H7 (cell line): ENCODE measurements around the gene SLC22A4. TPM values are rescaled to one million over a fixed set of nuclear protein-coding genes. Genes with fewer than 3 reads are reported as not detected.

Experiments
- DNase-seq: peaks from one replicate; pipeline ENCODE4 v3.0.0; 2012
- H3K27me3 ChIP-seq: 2 replicates; pipeline ENCODE4 v1.6.0; 2011; ENCODE audit warnings: mild to moderate bottlenecking, low read length; ENCODE audit not compliant: control insufficient read depth, insufficient read depth
- H3K36me3 ChIP-seq: replicated peaks from 2 replicates; pipeline ENCODE4 v1.5.1; 2011; ENCODE audit warnings: low read length; ENCODE audit not compliant: control insufficient read depth, insufficient read depth
- H3K4me3 ChIP-seq: 2 replicates; pipeline ENCODE4 v1.5.1; 2011; ENCODE audit warnings: low read depth, mild to moderate bottlenecking, control low read depth, low read length, moderate library complexity; ENCODE audit not compliant: insufficient read depth
- total RNA-seq: library from RNA; depleted of rRNA; stranded (reverse); fragments of >200 nt; shearing (Covaris generic); gene quantifications from 2 replicates; pipeline ENCODE4 v1.2.3, GENCODE V29; 2014

The SLC22A4 gene
- total RNA-seq, 1 experiment from 2014 or later = 0.17 TPM

DNA sequence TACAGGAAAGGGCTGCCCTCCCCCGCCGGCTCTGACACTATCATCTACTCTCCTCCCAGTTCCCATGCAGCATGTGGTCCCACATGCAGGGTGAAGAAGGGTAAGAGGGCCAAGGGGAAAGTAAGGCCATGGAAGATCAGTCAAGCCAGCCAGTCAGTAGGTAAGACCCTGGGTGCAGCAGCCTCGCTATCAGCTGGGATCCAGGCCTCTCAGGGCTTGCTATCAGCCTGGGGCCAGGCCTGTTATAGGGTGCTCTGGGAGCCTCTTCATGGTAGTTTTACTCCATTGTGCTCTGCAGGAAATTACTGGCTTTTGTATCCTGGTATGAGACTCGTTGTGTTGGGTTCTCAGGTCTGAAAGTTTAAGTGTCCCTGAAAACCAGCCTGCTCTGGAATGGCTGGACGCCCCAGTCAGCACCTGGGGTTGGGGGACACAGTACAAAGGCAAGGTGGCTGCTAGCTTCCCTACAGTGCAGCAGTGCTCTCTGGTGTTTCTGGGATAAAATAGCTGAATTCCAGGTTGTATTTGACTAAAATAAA is 21.4 kb downstream of the SLC22A4 start:
- Histone ChIP-seq H3K4me3 (no peak overlapping the region), H3K36me3 (no peaks in the 10 kb centered on the region), H3K27me3 (no peaks in the 10 kb centered on the region)
- peak; percentile 36 for DNase-seq

DNA sequence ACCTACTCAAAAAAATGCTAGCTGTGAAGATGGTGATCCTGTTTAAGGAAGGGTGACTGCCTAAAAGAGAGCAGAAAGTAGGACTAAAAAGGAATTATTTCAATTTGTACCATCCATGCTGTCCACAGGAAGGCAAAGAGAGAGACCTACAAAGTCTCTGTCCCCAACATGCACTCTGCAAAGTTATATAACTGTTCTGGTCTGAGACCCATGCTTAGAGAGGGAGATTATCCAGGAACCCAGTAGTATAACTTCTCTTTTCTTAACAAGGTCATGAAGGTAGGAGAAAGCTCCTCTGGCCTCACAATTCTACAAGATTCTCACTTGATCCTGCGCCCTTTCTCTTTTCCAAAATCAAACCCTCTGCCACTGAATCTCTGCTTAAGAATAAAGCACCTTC is 25.8 kb downstream of the SLC22A4 start:
- Histone ChIP-seq H3K27me3 (no peaks in the 10 kb centered on the region), H3K36me3 (no peaks in the 10 kb centered on the region), H3K4me3 (no peak overlapping the region)
- no peak for DNase-seq

- H3K4me3 ChIP-seq = no peak overlapping the region
- no peak for DNase-seq
- H3K36me3 ChIP-seq = no peaks in the 10 kb centered on the region
- H3K27me3 ChIP-seq = no peaks in the 10 kb centered on the region
Measured at GRCh38 chr5:132321109-132321721, 27.0 kb downstream of the SLC22A4 start.

DNA sequence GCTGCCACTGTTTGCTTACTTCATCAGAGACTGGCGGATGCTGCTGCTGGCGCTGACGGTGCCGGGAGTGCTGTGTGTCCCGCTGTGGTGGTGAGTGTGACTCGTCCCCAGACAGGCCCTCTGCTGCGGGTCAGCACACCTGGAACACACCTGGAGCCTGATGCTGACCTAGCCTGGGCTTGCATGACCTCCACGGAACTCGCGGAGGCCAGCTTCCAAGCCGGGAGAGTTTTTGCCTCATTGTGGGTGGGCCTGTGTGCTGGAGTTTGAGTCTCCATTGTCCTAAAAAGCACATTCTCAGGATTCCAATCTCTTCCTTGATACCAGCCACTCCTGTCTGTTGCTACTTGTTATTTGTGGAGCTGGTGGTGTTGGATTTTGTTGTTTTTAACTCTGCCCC is 28.1 kb downstream of the SLC22A4 start:
- no peaks in the 10 kb centered on the region for H3K36me3 ChIP-seq
- peak; percentile 73 for DNase-seq
- no peaks in the 10 kb centered on the region for H3K27me3 ChIP-seq
- no peak overlapping the region for H3K4me3 ChIP-seq

DNA sequence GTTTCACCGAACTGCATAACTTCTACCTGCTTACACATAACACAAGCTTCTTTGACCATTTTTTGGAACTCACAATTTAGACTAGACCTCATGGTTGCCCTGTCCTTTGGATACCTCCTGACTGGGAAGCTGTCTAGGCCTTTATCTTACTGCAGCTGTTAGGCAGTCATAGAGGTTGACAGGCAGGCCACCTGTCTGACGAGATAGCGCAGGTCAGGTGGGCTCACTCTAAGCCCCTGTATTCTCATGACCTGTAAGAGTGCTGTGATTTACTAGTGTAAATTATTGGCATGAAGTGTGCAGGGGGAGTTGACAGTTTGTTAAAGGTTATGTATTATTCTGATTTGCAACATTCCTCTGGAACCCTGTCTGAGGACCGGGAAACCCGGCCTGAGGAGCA is 29.0 kb downstream of the SLC22A4 start:
- DNase-seq = no peak
- no peaks in the 10 kb centered on the region for H3K27me3 ChIP-seq
- no peak overlapping the region for H3K4me3 ChIP-seq
- H3K36me3 ChIP-seq = no peaks in the 10 kb centered on the region

DNA sequence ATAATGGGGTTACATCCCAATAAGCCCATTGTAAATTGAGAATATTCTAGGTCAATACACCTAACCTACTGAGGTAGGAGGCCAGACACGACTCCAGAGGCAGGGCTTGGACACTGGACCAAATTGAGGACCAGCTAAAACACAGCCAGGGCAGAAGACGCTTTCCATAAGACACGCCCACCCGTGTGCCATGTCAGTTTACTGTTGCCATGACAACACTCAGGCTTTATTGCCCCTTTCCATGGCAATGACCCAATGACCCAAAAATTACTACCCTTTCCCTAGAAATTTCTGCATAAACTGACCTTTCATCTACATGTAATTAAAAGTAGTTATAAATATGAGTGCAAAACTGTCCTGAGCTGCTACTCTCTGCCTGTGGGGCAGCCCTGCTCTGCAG is 31.5 kb downstream of the SLC22A4 start:
- no peaks in the 10 kb centered on the region for H3K36me3 ChIP-seq
- H3K27me3 ChIP-seq = no peaks in the 10 kb centered on the region
- no peak for DNase-seq
- no peak overlapping the region for H3K4me3 ChIP-seq

- Histone ChIP-seq H3K4me3 (no peak overlapping the region), H3K36me3 (no peaks in the 10 kb centered on the region), H3K27me3 (no peaks in the 10 kb centered on the region)
- DNase-seq = no peak
Measured at GRCh38 chr5:132327252-132327955, 33.2 kb downstream of the SLC22A4 start.

- Histone ChIP-seq H3K27me3 (no peaks in the 10 kb centered on the region), H3K36me3 (no peaks in the 10 kb centered on the region), H3K4me3 (no peak overlapping the region)
- DNase-seq = no peak
Measured at GRCh38 chr5:132334812-132335211, 40.6 kb downstream of the SLC22A4 start.

- no peak for DNase-seq
- no peaks in the 10 kb centered on the region for H3K27me3 ChIP-seq
- no peak overlapping the region for H3K4me3 ChIP-seq
- H3K36me3 ChIP-seq = no peaks in the 10 kb centered on the region
Measured at GRCh38 chr5:132335402-132335801, 41.2 kb downstream of the SLC22A4 start.

- H3K4me3 ChIP-seq = no peak overlapping the region
- no peak for DNase-seq
Measured at GRCh38 chr5:132339502-132339901, 45.3 kb downstream of the SLC22A4 start.

GRCh38 chr5:132342291-132343180 is 48.3 kb downstream of the SLC22A4 start:
- H3K27me3 ChIP-seq = no peaks in the 10 kb centered on the region
- H3K4me3 ChIP-seq = no peak overlapping the region
- DNase-seq = no peak
- no peaks in the 10 kb centered on the region for H3K36me3 ChIP-seq

More at GRCh38 chr5:132339502-132339901, 45.3 kb downstream of the SLC22A4 start:
- Histone ChIP-seq H3K27me3 (no peaks in the 10 kb centered on the region), H3K36me3 (no peaks in the 10 kb centered on the region)

DNA sequence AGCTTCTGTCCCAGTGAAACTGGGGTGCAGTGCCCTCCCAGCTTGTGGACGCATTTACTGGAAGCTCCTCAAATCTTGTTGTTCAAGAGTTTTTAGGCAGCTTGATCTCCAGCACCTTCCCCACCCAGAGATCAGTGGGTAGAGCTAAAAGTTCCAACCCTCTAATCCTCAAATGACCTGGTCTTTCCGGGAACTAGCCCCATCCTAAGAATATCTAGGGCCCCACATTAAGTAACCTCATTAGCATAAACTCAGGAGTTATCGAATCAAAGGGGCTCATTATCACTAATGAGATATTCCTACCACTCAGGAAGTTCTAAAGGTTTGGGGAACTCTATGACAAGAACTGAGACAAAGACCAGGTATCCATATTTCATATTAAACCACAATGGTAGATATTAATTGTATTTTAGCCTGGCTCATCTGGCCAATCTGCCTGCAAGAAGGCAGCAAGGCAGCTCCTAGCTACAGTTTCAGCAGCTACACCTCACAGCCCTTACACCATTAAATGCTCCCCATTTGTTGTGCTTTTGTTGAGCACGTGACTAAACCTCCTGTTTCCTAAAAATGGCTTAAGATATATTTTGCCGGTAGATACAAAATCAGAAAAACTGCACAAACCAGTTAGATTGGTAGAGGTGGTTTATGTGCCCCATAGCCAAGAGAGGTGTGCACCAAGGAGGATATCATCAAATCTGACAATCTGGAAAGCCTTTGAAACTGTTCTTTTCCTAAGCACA is 50.8 kb downstream of the SLC22A4 start:
- no peak overlapping the region for H3K4me3 ChIP-seq
- no peak for DNase-seq
- no peaks in the 10 kb centered on the region for H3K36me3 ChIP-seq
- no peaks in the 10 kb centered on the region for H3K27me3 ChIP-seq

GRCh38 chr5:132353486-132353995 is 59.3 kb downstream of the SLC22A4 start:
- Histone ChIP-seq H3K36me3 (no peaks in the 10 kb centered on the region), H3K27me3 (no peaks in the 10 kb centered on the region), H3K4me3 (no peak overlapping the region)
- DNase-seq = no peak
